Fibroblast of lung (primary cell): ENCODE data around the gene ZNF521. TPM values are rescaled to one million over a fixed set of nuclear protein-coding genes. Genes with fewer than 3 reads are reported as not detected.

Source experiments
- DNase-seq, 2 donors: peaks; one replicate each; pipeline versions ENCODE4 v3.0.0 to v3.0.0-alpha.2; 2010; ENCODE audit warnings: low read depth in 2 of 2
- H2AFZ ChIP-seq: 2 replicates; pipeline ENCODE4 v1.5.1; 2012; ENCODE audit warnings: low read length, control low read depth, inconsistent platforms
- H3K27ac ChIP-seq: 2 replicates; pipeline ENCODE4 v1.5.1; 2011; ENCODE audit warnings: low read length, control low read depth; ENCODE audit not compliant: insufficient read depth
- H3K27me3 ChIP-seq: 2 replicates; pipeline ENCODE4 v1.5.1; 2011; ENCODE audit warnings: mild to moderate bottlenecking, low read length; ENCODE audit not compliant: control insufficient read depth, insufficient read depth
- H3K36me3 ChIP-seq: 2 replicates; pipeline ENCODE4 v1.5.1; 2011; ENCODE audit warnings: low read length; ENCODE audit not compliant: control insufficient read depth, insufficient read depth
- H3K4me1 ChIP-seq: 2 replicates; pipeline ENCODE4 v1.5.1; 2011; ENCODE audit warnings: low read length; ENCODE audit not compliant: control insufficient read depth, insufficient read depth; ENCODE audit errors: extremely low read depth
- H3K4me2 ChIP-seq: 2 replicates; pipeline ENCODE4 v1.5.1; 2011; ENCODE audit warnings: low read length, control low read depth; ENCODE audit not compliant: insufficient read depth; ENCODE audit errors: extremely low read depth
- H3K4me3 ChIP-seq, 4 experiments: fragments of 200-600 bp in 1 of 4; sonication (generic) in 1 of 4; replicated peaks in 1 of 4; 2 replicates each; pipeline ENCODE4 v1.5.1; 2011 to 2016; ENCODE audit warnings: low read length in 4 of 4, low read depth in 3 of 4, mild to moderate bottlenecking in 3 of 4, control low read depth in 2 of 4, inconsistent platforms in 1 of 4, mixed read lengths in 1 of 4; ENCODE audit not compliant: insufficient read depth in 1 of 4; ENCODE audit errors: control extremely low read depth in 1 of 4
- H3K79me2 ChIP-seq: 2 replicates; pipeline ENCODE4 v1.5.1; 2012; ENCODE audit warnings: mild to moderate bottlenecking, low read length, inconsistent platforms; ENCODE audit not compliant: control insufficient read depth, insufficient read depth
- H3K9ac ChIP-seq: 2 replicates; pipeline ENCODE4 v1.5.1; 2011; ENCODE audit warnings: mild to moderate bottlenecking, low read length, control low read depth; ENCODE audit not compliant: insufficient read depth
- H3K9me3 ChIP-seq: 2 replicates; pipeline ENCODE4 v1.5.1; 2012; ENCODE audit warnings: low read depth, low read length; ENCODE audit not compliant: control insufficient read depth, insufficient read depth
- H4K20me1 ChIP-seq: 2 replicates; pipeline ENCODE4 v1.5.1; 2011; ENCODE audit warnings: low read length; ENCODE audit not compliant: control insufficient read depth, insufficient read depth; ENCODE audit errors: extremely low read depth
- EZH2 ChIP-seq: IDR thresholded peaks from 2 replicates; pipeline ENCODE4 v1.5.1; 2012; ENCODE audit warnings: low read length, control low read depth, mild to moderate bottlenecking; ENCODE audit errors: missing control alignments
- polyA plus RNA-seq, 2 donors: library from polyadenylated mRNA; depleted of rRNA in 1 of 2; stranded (reverse) in 1 of 2; unstranded in 1 of 2; fragments of >200 nt; gene quantifications; 2 replicates each; pipeline ENCODE4 v1.2.1, GENCODE V29; 2011 to 2012; ENCODE audit warnings: missing spikeins in 1 of 2
- total RNA-seq: library from RNA; depleted of rRNA; stranded (reverse); fragments of >200 nt; gene quantifications from 2 replicates; pipeline ENCODE4 v1.2.1, GENCODE V29; 2014
- TF ChIP-seq, protein P1 (sequence below), 2 donors: IDR thresholded peaks in 1 of 2; conservative IDR thresholded peaks in 1 of 2; 1 replicate in 1 of 2; 2 replicates in 1 of 2; pipeline ENCODE4 v1.5.1; 2011 to 2012; ENCODE audit warnings: low read length in 2 of 2, control low read depth in 1 of 2, inconsistent platforms in 1 of 2, low read depth in 1 of 2, mild to moderate bottlenecking in 1 of 2

ZNF521 gene
- total and polyA plus RNA-seq, 2 donors (not counting 1 experiment from before 2014, with no cell fraction given) = 25.2 to 43.6 TPM

DNA sequence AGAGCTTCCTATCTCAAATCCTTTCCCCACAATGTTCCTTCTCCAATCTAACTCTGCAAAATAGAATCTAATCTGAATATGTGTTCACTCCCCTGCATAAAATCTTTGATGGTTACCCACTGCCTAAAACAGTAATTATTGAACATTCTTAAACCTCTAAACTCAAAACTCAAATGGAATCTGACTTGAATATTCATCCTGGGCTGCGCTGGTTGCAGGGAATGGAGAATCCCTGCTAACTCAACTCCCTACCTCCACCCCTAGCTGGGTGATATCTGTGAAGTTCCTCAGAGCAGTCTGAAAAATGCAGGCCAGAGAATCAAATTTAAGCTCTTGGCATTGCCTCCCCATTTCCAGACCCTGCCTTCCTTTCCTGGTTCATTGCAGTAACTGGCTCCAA, 44.8 kb downstream of the ZNF521 start:
- H3K9me3 ChIP-seq = no peaks in the 10 kb centered on the region
- H3K27me3 ChIP-seq = no peaks in the 10 kb centered on the region
- no peak overlapping the region for H3K4me2 ChIP-seq
- H2AFZ ChIP-seq = no peak overlapping the region
- peaks cover 2% of the 10 kb centered on the region for H3K4me1 ChIP-seq
- no peaks in the 10 kb centered on the region for H4K20me1 ChIP-seq
- H3K9ac ChIP-seq = no peak overlapping the region
- no peak overlapping the region for H3K4me3 ChIP-seq
- no peak for TF ChIP-seq EZH2
- TF ChIP-seq, protein P1, sequence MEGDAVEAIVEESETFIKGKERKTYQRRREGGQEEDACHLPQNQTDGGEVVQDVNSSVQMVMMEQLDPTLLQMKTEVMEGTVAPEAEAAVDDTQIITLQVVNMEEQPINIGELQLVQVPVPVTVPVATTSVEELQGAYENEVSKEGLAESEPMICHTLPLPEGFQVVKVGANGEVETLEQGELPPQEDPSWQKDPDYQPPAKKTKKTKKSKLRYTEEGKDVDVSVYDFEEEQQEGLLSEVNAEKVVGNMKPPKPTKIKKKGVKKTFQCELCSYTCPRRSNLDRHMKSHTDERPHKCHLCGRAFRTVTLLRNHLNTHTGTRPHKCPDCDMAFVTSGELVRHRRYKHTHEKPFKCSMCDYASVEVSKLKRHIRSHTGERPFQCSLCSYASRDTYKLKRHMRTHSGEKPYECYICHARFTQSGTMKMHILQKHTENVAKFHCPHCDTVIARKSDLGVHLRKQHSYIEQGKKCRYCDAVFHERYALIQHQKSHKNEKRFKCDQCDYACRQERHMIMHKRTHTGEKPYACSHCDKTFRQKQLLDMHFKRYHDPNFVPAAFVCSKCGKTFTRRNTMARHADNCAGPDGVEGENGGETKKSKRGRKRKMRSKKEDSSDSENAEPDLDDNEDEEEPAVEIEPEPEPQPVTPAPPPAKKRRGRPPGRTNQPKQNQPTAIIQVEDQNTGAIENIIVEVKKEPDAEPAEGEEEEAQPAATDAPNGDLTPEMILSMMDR (conservative IDR thresholded peaks at IDR 0.05 in 1 of 2, IDR thresholded peaks at IDR 0.05 in 1 of 2; ENCODE audit: low read depth in 1 of 2, low read length in 2 of 2) = no peak
- H3K36me3 ChIP-seq = no peaks in the 10 kb centered on the region
- no peaks in the 10 kb centered on the region for H3K79me2 ChIP-seq
- no peak overlapping the region for H3K27ac ChIP-seq
- DNase-seq = no peak

DNA sequence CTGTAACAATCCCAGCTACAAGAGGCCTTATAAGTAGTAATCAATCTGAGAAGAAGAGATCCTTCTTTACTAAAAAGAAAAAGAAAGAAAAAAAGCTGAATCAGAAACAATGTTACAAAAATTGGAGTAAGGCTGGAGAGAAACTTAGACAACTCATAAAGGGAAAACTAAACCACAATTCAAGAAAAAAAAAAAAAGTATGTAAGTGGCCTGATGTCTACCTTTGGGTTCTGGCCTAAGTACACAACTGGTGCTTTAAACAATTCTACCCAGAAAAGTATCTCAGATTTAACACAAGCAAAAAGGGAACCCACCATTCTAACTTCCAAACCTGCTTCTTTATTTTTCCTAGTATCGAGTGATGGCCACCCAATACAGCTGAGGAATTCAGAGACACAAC, 45.3 kb downstream of the ZNF521 start:
- Histone ChIP-seq H3K4me1 (peaks cover 2% of the 10 kb centered on the region), H3K9ac (no peak overlapping the region), H4K20me1 (no peaks in the 10 kb centered on the region), H3K4me3 (no peak overlapping the region), H3K27ac (no peak overlapping the region), H3K36me3 (no peaks in the 10 kb centered on the region), H2AFZ (no peak overlapping the region), H3K9me3 (no peaks in the 10 kb centered on the region), H3K4me2 (no peak overlapping the region), H3K79me2 (no peaks in the 10 kb centered on the region), H3K27me3 (no peaks in the 10 kb centered on the region)
- TF ChIP-seq, protein P1 (conservative IDR thresholded peaks at IDR 0.05 in 1 of 2, IDR thresholded peaks at IDR 0.05 in 1 of 2; ENCODE audit: low read depth in 1 of 2, low read length in 2 of 2) = no peak
- TF ChIP-seq EZH2 = no peak
- DNase-seq = peak in 1 of 2 donors; percentile 63

DNA sequence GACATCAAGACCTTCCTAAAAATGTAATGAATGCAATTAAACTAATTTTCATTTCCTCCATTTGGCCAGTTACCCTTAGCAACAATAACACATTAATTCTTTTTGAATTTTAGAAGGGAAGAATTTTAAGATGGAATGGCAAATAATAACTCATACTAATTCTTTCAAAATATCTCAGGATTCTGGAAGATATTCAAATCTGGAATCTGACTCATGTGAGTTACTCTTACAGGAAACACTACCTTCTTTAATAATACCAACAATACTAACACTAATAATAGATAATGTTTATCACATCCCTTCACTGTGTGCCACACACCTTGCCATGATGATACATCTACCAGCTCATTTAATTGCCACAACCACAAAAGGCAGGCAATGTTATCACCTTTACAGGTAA, 46.4 kb downstream of the ZNF521 start:
- Histone ChIP-seq H3K9ac (no peak overlapping the region), H3K79me2 (no peaks in the 10 kb centered on the region), H3K4me3 (no peak overlapping the region), H2AFZ (no peak overlapping the region), H4K20me1 (no peaks in the 10 kb centered on the region), H3K27ac (no peak overlapping the region), H3K4me2 (no peak overlapping the region), H3K4me1 (peaks cover 2% of the 10 kb centered on the region), H3K9me3 (no peaks in the 10 kb centered on the region), H3K36me3 (no peaks in the 10 kb centered on the region), H3K27me3 (no peaks in the 10 kb centered on the region)
- DNase-seq = peak in 1 of 2 donors; percentile 32
- TF ChIP-seq, protein P1 (conservative IDR thresholded peaks at IDR 0.05 in 1 of 2, IDR thresholded peaks at IDR 0.05 in 1 of 2; ENCODE audit: low read depth in 1 of 2, low read length in 2 of 2) = no peak
- no peak for TF ChIP-seq EZH2
